Tibial artery (tissue), 4 donors: Measurements from ENCODE around the gene RNF157.

Experiments used
- DNase-seq, 2 donors: peaks; one replicate each; pipeline ENCODE4 v3.0.0-alpha.2; 2019
- H3K27ac ChIP-seq, 2 donors: fragments of 200-600 bp; sonication (generic) in 1 of 2; 1 replicate in 1 of 2; 2 replicates in 1 of 2; pipeline ENCODE4 v1.5.1; 2018 to 2019; ENCODE audit warnings: mild to moderate bottlenecking in 1 of 2
- H3K27me3 ChIP-seq, 2 donors: fragments of 200-600 bp; sonication (generic) in 1 of 2; one replicate each; pipeline versions ENCODE4 v1.5.1 to v1.6.0; 2016 to 2019
- H3K36me3 ChIP-seq, 3 donors: fragments of 200-600 bp; sonication (generic) in 2 of 3; one replicate each; pipeline ENCODE4 v1.5.1; 2016 to 2019; ENCODE audit warnings: mild to moderate bottlenecking in 2 of 3
- H3K4me1 ChIP-seq, 4 donors: fragments of 200-600 bp; sonication (generic) in 2 of 4; 1 replicate in 3 of 4; 2 replicates in 1 of 4; pipeline ENCODE4 v1.5.1; 2016 to 2019
- H3K4me3 ChIP-seq, 2 donors: fragments of 200-600 bp; sonication (generic) in 1 of 2; 1 replicate in 1 of 2; 2 replicates in 1 of 2; pipeline ENCODE4 v1.5.1; 2018 to 2019; ENCODE audit warnings: mild to moderate bottlenecking in 2 of 2
- H3K9me3 ChIP-seq, 3 donors: fragments of 200-600 bp; sonication (generic) in 1 of 3; one replicate each; pipeline ENCODE4 v1.5.1; 2016 to 2019
- intact Hi-C: fragments of 100-400 bp; cut with DNase I; formaldehyde crosslinking; loops from one replicate; pipeline ENCODE4 v1.15.0; 2023; ENCODE audit warnings: low total_unique reads
- TF ChIP-seq, protein P1 (sequence below), 2 experiments: fragments of 200-600 bp in 1 of 2; fragments of 450-650 bp in 1 of 2; IDR thresholded peaks; one replicate each; pipeline ENCODE4 v1.5.1; 2017 to 2019; ENCODE audit warnings: antibody characterized with exemption in 2 of 2, mild to moderate bottlenecking in 1 of 2, moderate library complexity in 1 of 2

The RNF157 gene

DNA sequence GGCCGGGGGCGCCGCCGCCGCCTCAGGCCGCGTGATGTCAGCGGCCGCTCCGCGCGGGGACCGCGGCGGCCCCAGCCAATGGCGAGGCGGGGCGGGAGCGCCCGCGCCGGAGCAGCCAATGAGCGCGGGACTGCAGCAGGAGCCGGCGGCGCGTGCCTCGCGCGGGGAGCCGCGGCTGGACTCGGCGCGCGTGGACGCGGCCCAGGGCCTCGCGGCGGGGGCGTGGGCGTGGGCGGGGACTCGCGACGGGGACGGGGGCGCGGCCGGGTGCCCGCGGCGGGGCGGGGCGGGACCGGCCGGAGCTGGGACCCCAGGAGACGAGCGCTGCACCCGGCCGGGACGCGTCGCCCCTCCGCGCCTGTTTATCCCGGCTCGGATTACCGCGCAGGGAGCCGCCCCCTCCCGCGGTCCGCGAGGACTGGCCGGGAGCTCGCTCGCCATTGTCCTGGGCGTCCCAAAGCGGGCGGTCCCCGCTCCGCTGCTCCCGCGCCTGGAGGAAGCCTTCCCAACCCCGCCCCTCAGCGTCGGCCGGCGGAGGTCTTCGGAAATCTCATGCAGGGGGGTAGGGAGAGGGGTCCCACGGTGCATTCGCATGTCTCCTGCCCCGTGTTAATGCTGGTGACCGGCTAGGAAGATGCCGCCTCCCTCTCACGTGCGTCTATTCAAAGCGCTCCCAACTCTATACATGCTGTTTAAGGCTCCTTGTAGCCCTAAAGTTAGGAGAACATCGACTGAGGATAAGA lies at the start of gene RNF157:
TSS of gene RNF157 (minus strand) at position 33 of the 743 bp plus-strand sequence. CDS start 253 bp downstream, outside the sequence.
- Histone ChIP-seq H3K9me3 (no peaks in the 10 kb centered on the region), H3K27me3 (peaks cover 0 to 57% of the 10 kb centered on the region in 2 donors), H3K4me3 (peak within 1 kb of the TSS; percentile 49 to 66), H3K4me1 (peaks cover 0 to 21% (median 19%) of the 10 kb centered on the region in 4 donors), H3K36me3 (no peaks in the 10 kb centered on the region), H3K27ac (no peak within 1 kb of the TSS)
- intact Hi-C loops, result no loop called here
- DNase-seq, result peak in 1 of 2 donors; percentile 67
- TF ChIP-seq, protein P1, sequence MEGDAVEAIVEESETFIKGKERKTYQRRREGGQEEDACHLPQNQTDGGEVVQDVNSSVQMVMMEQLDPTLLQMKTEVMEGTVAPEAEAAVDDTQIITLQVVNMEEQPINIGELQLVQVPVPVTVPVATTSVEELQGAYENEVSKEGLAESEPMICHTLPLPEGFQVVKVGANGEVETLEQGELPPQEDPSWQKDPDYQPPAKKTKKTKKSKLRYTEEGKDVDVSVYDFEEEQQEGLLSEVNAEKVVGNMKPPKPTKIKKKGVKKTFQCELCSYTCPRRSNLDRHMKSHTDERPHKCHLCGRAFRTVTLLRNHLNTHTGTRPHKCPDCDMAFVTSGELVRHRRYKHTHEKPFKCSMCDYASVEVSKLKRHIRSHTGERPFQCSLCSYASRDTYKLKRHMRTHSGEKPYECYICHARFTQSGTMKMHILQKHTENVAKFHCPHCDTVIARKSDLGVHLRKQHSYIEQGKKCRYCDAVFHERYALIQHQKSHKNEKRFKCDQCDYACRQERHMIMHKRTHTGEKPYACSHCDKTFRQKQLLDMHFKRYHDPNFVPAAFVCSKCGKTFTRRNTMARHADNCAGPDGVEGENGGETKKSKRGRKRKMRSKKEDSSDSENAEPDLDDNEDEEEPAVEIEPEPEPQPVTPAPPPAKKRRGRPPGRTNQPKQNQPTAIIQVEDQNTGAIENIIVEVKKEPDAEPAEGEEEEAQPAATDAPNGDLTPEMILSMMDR (IDR thresholded peaks at IDR 0.05), result no peak

DNA sequence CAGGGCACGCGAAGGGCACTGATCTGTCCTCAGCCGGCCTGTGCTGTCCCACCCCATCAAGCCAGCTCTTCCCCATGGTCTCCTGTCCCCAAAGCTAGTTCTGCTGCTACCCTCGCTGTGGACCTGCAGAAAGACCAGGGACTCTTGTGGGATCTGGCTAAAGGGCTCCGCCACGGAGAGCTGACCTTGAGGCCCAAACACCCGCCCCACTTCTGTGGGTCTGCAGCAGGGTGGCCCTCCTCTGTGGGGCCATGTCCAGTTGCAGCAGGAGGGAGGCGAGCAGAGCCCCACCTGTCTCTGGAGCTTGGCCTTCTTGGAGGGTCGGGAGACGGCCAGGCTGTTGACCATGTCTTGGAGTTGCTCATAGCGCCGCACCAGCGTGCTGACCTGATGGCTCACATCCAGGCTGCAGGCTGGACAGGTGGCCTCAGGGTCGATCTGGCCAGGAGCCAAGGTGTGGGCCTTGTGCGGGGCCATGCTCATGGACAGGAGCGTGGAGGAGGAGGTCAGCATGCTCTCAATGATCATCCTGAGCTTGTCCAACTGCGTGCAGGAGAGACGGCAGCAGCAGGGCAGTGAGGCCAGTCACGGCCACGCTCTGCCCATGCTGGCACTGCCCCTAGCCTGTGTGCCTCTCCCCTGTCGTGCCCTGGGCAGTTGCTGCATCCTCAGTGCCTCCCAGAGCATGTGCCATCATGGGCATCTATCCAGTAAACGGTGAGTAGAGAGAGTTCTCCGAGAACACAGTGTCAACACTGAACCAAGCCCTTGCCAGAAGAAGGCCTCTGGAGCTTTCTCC lies 41.5 kb upstream of the RNF157 start:
- no peak for DNase-seq

DNA sequence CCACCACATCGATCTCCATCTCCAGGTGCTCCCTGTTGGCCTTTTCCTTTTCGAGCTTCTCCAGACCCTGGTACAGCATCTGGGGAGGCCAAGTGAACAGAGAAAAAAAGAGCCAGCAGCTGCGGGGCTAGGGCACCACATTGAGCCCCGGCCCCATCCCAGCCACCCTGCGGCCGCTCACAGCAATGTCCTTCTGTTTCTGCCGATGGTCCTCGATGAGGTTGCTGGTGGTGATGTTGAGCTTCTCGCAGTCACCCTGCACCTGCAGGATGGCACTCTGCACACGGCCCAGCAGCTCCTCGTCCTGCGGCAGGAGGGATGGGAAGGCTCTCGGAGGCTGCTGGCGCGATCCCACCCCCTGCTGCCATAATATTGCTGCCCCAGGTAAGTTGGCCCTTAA lies 40.4 kb upstream of the RNF157 start:
- DNase-seq, result no peak
- TF ChIP-seq, protein P1 (IDR thresholded peaks at IDR 0.05), result no peak
- Histone ChIP-seq H3K27me3 (no peaks in the 10 kb centered on the region), H3K27ac (no peak overlapping the region), H3K36me3 (peaks cover 0 to 8% (median 0%) of the 10 kb centered on the region in 3 donors), H3K4me1 (peaks cover 0 to 5% (median 0%) of the 10 kb centered on the region in 4 donors), H3K4me3 (no peak overlapping the region), H3K9me3 (no peaks in the 10 kb centered on the region)
- intact Hi-C loops, result loop anchor here (2.0 kb wide), 1 partner anchor 160 kb away; no protein-coding TSS in a partner anchor

More for the DNA sequence above, 41.5 kb upstream of the RNF157 start:
- no peaks in the 10 kb centered on the region for H3K9me3 ChIP-seq
- intact Hi-C loops, result loop anchor here (2.0 kb wide), 1 partner anchor 161 kb away; no protein-coding TSS in a partner anchor
- H3K36me3 ChIP-seq, result peaks cover 0 to 8% (median 0%) of the 10 kb centered on the region in 3 donors
- TF ChIP-seq, protein P1 (IDR thresholded peaks at IDR 0.05), result no peak
- H3K27me3 ChIP-seq, result no peaks in the 10 kb centered on the region
- no peak overlapping the region for H3K27ac ChIP-seq
- H3K4me1 ChIP-seq, result peaks cover 0 to 5% (median 0%) of the 10 kb centered on the region in 4 donors
- H3K4me3 ChIP-seq, result no peak overlapping the region

DNA sequence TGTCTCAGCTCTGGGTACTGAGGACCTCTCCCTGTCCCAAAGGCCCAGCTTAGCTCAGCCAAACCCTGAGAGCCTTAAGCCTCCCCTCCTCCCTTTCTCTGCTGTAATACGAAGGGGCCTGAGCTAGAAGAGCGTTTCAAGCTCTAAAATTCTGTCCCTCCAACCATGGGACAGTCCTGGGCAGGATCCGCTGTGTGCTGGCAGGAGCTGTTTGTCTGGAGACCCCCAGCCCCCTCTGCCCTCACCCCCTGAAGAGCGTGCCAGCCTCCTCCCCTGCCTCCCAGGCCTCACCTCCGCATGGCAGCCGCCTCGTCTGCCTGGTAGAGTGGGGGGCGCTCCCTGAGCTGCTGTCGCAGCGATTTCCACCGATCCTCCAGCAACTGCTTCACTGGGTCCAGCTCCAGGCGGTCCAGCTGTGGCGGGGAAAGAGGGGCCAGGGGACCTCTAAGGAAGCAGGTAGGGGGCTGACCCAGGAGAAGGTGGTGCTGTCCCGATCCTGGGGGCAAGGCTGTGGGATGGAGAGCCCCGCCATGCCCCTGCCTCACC lies 39.5 kb upstream of the RNF157 start:
- no peak for DNase-seq
- Histone ChIP-seq H3K27ac (no peak overlapping the region), H3K9me3 (no peaks in the 10 kb centered on the region), H3K4me1 (peaks cover 0 to 5% (median 0%) of the 10 kb centered on the region in 4 donors), H3K27me3 (no peaks in the 10 kb centered on the region), H3K4me3 (no peak overlapping the region), H3K36me3 (peaks cover 0 to 8% (median 0%) of the 10 kb centered on the region in 3 donors)
- TF ChIP-seq, protein P1 (IDR thresholded peaks at IDR 0.05), result no peak
- intact Hi-C loops, result loop anchor here (2.0 to 10.0 kb wide), 2 partner anchors 159 to 375 kb away; partner anchors contain the start of gene MRPL38

DNA sequence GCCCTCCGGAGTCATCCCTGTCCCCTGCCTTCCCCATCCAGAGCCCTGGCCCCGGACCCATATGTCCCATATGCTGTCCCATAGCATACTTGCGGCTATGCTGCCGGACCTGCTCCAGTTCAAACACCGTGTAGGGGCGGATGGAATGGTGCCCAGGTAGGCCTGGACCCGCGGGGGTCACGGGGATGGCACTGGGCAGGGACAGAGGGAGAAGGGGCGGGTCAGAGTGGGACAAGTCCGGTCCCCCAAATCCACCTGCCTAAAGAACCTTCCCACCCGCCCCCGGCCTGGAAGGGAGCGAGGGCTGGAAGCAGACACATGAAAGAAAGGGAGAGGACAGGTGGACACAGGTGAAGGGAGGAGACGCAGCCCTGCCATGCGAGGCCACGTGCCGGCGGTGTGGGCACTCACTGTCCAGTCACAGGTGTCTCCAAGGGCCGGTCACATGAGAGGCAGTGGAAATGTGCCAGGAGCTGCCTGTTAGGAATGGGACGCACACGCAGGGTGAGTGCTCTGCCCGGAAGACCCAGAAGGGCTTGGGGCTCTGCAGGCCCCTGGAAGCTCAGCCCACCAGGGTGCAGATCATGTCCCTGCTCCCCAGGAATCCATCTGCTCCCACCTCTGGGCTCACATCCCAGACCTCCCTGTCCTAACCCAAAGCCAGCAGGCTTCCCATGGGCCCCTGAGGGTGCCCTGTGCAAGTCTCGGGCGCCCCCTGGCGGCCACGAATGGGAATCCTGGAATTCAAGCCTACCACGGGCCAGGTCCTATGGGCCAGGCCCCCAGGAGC lies 38.9 kb upstream of the RNF157 start:
- TF ChIP-seq, protein P1 (IDR thresholded peaks at IDR 0.05), result peak; percentile 95 to 97
- no peak overlapping the region for H3K27ac ChIP-seq
- intact Hi-C loops, result loop anchor here (10.0 kb wide), 1 partner anchor 374 kb away; the partner anchor contains the start of gene MRPL38
- peak; percentile 86 to 89 for DNase-seq
- no peak overlapping the region for H3K4me3 ChIP-seq
- H3K9me3 ChIP-seq, result no peaks in the 10 kb centered on the region
- H3K36me3 ChIP-seq, result peaks cover 0 to 8% (median 0%) of the 10 kb centered on the region in 3 donors
- peaks cover 0 to 5% (median 0%) of the 10 kb centered on the region in 4 donors for H3K4me1 ChIP-seq
- H3K27me3 ChIP-seq, result no peaks in the 10 kb centered on the region
